KMS-11 (cell line): Measurements from ENCODE around the gene GPC3.
"Not testable (repeated sequence)": the region's sequence is repeated elsewhere in the genome, so short reads cannot be mapped to it uniquely, and the experiment has no call there.

ENCODE experiments used
- H2AFZ ChIP-seq: fragments of 200-600 bp; sonication (generic); 2 replicates; pipeline ENCODE4 v1.6.1; 2016; ENCODE audit warnings: antibody characterized with exemption, mixed run types, low read depth
- H3K27ac ChIP-seq: fragments of 200-600 bp; sonication (generic); 2 replicates; pipeline ENCODE4 v1.6.1; 2016; ENCODE audit warnings: mild to moderate bottlenecking, mixed run types
- H3K27me3 ChIP-seq: fragments of 200-600 bp; sonication (generic); 2 replicates; pipeline ENCODE4 v1.6.1; 2017; ENCODE audit warnings: mild to moderate bottlenecking, low read depth, mixed run types, moderate library complexity; ENCODE audit not compliant: insufficient read depth
- H3K36me3 ChIP-seq: fragments of 200-600 bp; sonication (generic); 2 replicates; pipeline ENCODE4 v1.6.1; 2017; ENCODE audit warnings: mild to moderate bottlenecking, mixed run types; ENCODE audit not compliant: insufficient read depth
- H3K4me1 ChIP-seq: fragments of 200-600 bp; sonication (generic); 2 replicates; pipeline ENCODE4 v1.6.1; 2016; ENCODE audit warnings: mild to moderate bottlenecking, low read depth, mixed run types; ENCODE audit not compliant: poor library complexity, severe bottlenecking
- H3K4me2 ChIP-seq: fragments of 200-600 bp; sonication (generic); 2 replicates; pipeline ENCODE4 v1.7.0; 2016; ENCODE audit warnings: mild to moderate bottlenecking, mixed run types
- H3K4me3 ChIP-seq: fragments of 200-600 bp; sonication (generic); IDR thresholded peaks from 2 replicates; pipeline ENCODE4 v1.6.1; 2017; ENCODE audit warnings: low read depth, low read length, mixed read lengths; ENCODE audit not compliant: insufficient read depth
- H3K79me2 ChIP-seq: fragments of 200-600 bp; sonication (generic); 2 replicates; pipeline ENCODE4 v1.6.1; 2016; ENCODE audit warnings: low read depth, mixed run types; ENCODE audit not compliant: insufficient read depth
- H3K9ac ChIP-seq: fragments of 200-600 bp; sonication (generic); 2 replicates; pipeline ENCODE4 v1.6.1; 2016; ENCODE audit warnings: mild to moderate bottlenecking, mixed run types
- H4K20me1 ChIP-seq: fragments of 200-600 bp; sonication (generic); 2 replicates; pipeline ENCODE4 v1.6.1; 2016; ENCODE audit warnings: mild to moderate bottlenecking, mixed run types; ENCODE audit not compliant: insufficient read depth
- TF ChIP-seq, protein P1 (sequence below): fragments of 200-600 bp; sonication (generic); conservative IDR thresholded peaks from 2 replicates; pipeline ENCODE4 v1.6.1; 2017; ENCODE audit warnings: low read depth, mild to moderate bottlenecking, antibody characterized with exemption, low read length, moderate library complexity, mixed read lengths

The GPC3 gene

DNA sequence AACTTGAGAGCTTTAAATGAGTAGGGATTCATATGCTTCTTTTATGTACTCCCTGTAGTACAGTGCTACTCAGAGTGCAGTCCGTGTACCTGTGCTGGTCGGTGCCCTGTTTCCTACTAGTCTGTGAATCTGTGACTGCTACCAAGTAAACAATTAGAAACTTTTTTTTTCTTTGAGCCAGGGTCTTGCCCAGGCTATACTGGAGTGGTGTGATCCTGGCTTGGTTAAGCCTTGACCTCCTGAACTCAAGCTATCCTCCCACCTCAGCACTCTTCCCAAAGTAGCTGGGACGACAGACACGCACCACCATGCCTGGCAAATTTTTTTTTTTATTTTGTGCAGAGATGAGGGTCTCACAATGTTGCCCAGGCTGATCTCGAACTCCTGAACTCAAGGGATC is 6.4 kb upstream of the GPC3 start:
- Histone ChIP-seq H3K79me2 (no peaks in the 10 kb centered on the region), H3K4me1 (no peaks in the 10 kb centered on the region), H3K4me2 (no peak overlapping the region), H2AFZ (no peak overlapping the region), H4K20me1 (no peaks in the 10 kb centered on the region), H3K9ac (no peak overlapping the region), H3K4me3 (no peak overlapping the region), H3K27ac (no peak overlapping the region), H3K36me3 (no peaks in the 10 kb centered on the region), H3K27me3 (no peaks in the 10 kb centered on the region)
- TF ChIP-seq, protein P1, sequence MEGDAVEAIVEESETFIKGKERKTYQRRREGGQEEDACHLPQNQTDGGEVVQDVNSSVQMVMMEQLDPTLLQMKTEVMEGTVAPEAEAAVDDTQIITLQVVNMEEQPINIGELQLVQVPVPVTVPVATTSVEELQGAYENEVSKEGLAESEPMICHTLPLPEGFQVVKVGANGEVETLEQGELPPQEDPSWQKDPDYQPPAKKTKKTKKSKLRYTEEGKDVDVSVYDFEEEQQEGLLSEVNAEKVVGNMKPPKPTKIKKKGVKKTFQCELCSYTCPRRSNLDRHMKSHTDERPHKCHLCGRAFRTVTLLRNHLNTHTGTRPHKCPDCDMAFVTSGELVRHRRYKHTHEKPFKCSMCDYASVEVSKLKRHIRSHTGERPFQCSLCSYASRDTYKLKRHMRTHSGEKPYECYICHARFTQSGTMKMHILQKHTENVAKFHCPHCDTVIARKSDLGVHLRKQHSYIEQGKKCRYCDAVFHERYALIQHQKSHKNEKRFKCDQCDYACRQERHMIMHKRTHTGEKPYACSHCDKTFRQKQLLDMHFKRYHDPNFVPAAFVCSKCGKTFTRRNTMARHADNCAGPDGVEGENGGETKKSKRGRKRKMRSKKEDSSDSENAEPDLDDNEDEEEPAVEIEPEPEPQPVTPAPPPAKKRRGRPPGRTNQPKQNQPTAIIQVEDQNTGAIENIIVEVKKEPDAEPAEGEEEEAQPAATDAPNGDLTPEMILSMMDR, result no peak

DNA sequence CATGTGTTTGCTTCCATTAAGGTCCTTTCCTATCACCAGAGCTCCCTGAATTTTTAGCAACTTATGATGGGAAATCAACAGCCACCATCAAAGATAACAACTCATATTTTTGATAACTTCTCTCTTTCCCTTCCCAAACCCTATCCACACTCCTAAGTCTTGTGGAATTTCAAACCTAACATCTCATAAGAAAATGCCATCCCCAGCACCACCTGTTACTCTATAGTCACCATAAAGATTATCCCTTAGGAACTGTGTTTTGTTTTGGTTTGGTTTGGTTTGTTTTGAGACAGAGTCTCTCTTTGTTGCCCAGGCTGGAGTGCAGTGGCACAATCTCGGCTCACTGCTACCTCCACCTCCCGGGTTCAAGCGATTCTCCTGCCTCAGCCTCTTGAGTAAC is 5.7 kb upstream of the GPC3 start:
- H3K9ac ChIP-seq, result not testable (repeated sequence)

DNA sequence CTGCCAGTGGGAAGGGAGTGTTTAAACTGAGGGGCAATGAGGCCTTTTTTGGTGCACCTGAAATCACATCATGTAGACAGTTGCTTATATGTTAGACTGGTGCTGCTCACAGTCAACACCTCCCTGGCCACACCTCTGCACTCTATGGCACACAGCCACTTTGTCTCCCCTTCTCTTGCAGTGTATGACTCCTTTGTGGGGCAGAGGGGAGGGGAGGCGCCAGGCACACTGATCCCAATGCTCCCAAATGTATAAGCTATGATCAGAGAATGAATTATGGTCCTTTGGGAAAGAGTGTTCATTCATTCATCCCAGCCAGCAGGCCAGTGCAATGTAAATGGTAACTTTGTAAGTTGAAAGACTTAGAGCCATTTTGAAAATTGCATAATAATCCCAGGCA is 4.6 kb upstream of the GPC3 start:
- H3K4me3 ChIP-seq, result no peak overlapping the region
- no peak overlapping the region for H3K9ac ChIP-seq
- no peaks in the 10 kb centered on the region for H3K79me2 ChIP-seq
- no peak overlapping the region for H3K4me2 ChIP-seq
- H3K4me1 ChIP-seq, result no peaks in the 10 kb centered on the region
- TF ChIP-seq, protein P1, result no peak
- no peak overlapping the region for H3K27ac ChIP-seq
- H4K20me1 ChIP-seq, result no peaks in the 10 kb centered on the region
- no peak overlapping the region for H2AFZ ChIP-seq
- H3K36me3 ChIP-seq, result no peaks in the 10 kb centered on the region
- H3K27me3 ChIP-seq, result no peaks in the 10 kb centered on the region

More for the DNA sequence above, 5.7 kb upstream of the GPC3 start:
- H2AFZ ChIP-seq, H3K4me2 ChIP-seq, H4K20me1 ChIP-seq, H3K4me3 ChIP-seq, H3K36me3 ChIP-seq, H3K4me1 ChIP-seq, H3K27ac ChIP-seq, H3K79me2 ChIP-seq, H3K27me3 ChIP-seq: not testable (repeated sequence)

DNA sequence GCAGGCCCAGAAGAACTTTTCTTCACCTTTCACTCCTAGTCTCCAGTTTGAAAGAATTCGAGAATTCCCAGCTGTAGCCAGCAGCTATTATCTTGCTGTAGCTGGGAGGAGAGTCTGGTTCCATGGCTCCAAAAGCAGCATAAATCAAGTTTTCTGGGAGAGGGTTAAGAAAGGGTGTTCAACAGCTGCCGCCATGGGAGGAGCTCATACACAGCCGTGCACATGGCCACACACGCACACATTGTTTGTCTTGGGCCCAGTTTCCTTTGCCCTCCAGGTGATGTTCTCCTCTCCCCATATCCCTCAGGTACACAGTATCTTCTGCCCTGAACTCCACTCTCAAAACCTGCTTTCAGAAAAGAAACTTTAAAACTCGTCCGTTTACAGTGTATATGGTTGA is 4.1 kb upstream of the GPC3 start:
- H3K27ac ChIP-seq, result no peak overlapping the region
- TF ChIP-seq, protein P1, result no peak
- H3K9ac ChIP-seq, result no peak overlapping the region
- no peaks in the 10 kb centered on the region for H3K36me3 ChIP-seq
- no peaks in the 10 kb centered on the region for H3K79me2 ChIP-seq
- H3K4me1 ChIP-seq, result no peaks in the 10 kb centered on the region
- no peaks in the 10 kb centered on the region for H3K27me3 ChIP-seq
- H2AFZ ChIP-seq, result no peak overlapping the region
- H3K4me3 ChIP-seq, result no peak overlapping the region
- no peaks in the 10 kb centered on the region for H4K20me1 ChIP-seq
- H3K4me2 ChIP-seq, result no peak overlapping the region

DNA sequence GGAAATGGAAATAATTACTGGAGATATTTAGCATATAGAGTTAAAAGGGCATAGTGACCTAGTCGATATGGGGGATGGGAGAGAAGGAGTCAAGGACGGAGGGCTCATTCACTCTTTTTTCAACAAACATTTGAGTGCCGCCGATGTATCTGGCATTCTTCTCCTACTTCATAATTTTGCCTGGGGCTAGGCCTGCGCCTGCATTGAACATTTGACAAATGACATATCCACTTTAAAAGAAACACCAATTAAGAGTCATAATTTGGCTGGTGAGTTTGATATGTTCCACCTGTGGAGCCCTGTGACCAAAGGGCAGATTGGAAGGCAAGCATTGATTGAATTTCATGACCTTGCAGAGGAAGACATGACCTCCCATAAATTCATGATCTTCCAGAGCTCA is 2.6 kb upstream of the GPC3 start:
- no peak overlapping the region for H3K4me2 ChIP-seq
- no peaks in the 10 kb centered on the region for H3K27me3 ChIP-seq
- H3K36me3 ChIP-seq, result no peaks in the 10 kb centered on the region
- no peaks in the 10 kb centered on the region for H4K20me1 ChIP-seq
- no peak overlapping the region for H3K27ac ChIP-seq
- H3K4me3 ChIP-seq, result no peak overlapping the region
- H3K9ac ChIP-seq, result no peak overlapping the region
- no peak overlapping the region for H2AFZ ChIP-seq
- no peaks in the 10 kb centered on the region for H3K4me1 ChIP-seq
- H3K79me2 ChIP-seq, result no peaks in the 10 kb centered on the region
- TF ChIP-seq, protein P1, result no peak
